ENCODE measurements around the gene SGPP2.

Gene SGPP2

GRCh38 chr2:222535477-222535876 lies 111.1 kb downstream of the SGPP2 start (continued):
- no peak for TF ChIP-seq ZNF138 (tag by site-specific recombination; IDR thresholded peaks at IDR 0.05; ENCODE audit: borderline replicate concordance)

- Histone ChIP-seq H3K4me3 (ENCODE audit: low read depth, low read length) (no peak overlapping the region), H3K36me3 (ENCODE audit: control insufficient read depth in 2 of 2, insufficient read depth in 1 of 2, low read length in 2 of 2) (no peaks in the 10 kb centered on the region), H3K27ac (ENCODE audit: extremely low read depth, low read depth, low read length) (no peak overlapping the region), H3K4me1 (ENCODE audit: control insufficient read depth, insufficient read depth, low read length) (no peaks in the 10 kb centered on the region), H3K9me3 (ENCODE audit: control insufficient read depth, insufficient read depth, low read depth, low read length) (no peaks in the 10 kb centered on the region)
- TF ChIP-seq ZNF677 (tag by site-specific recombination; IDR thresholded peaks at IDR 0.05) (no peak), ZNF48 (tag by site-specific recombination; IDR thresholded peaks at IDR 0.05) (no peak), ZFHX2 (tag by site-specific recombination; conservative IDR thresholded peaks at IDR 0.05) (no peak), YY2 (tag by site-specific recombination; IDR thresholded peaks at IDR 0.05) (no peak), ZNF223 (tag by site-specific recombination; IDR thresholded peaks at IDR 0.05) (no peak)
- ChIA-PET POLR2A (no interaction called here), CTCF (interaction anchor here (0.7 kb wide), 1 partner anchor 529 kb away, joined by 3 read pairs; no protein-coding TSS in a partner anchor)
Observed at GRCh38 chr2:222538535-222538934, 114.2 kb downstream of the SGPP2 start.

GRCh38 chr2:222544661-222545060 lies 120.3 kb downstream of the SGPP2 start:
- TF ChIP-seq ZNF248 (tag by site-specific recombination; IDR thresholded peaks at IDR 0.05) (no peak), INSM2 (tag by site-specific recombination; IDR thresholded peaks at IDR 0.05) (no peak), ZNF433 (tag by site-specific recombination; IDR thresholded peaks at IDR 0.05; ENCODE audit: low read depth) (no peak), SP7 (tag by site-specific recombination; IDR thresholded peaks at IDR 0.05) (no peak), HOXC10 (CRISPR knock-in tag; IDR thresholded peaks at IDR 0.05) (no peak), SCRT2 (tag by site-specific recombination; IDR thresholded peaks at IDR 0.05) (no peak), ZNF645 (tag by site-specific recombination; IDR thresholded peaks at IDR 0.05) (no peak), ZNF155 (tag by site-specific recombination; IDR thresholded peaks at IDR 0.05) (no peak), ZNF423 (tag by site-specific recombination; IDR thresholded peaks at IDR 0.05) (no peak), CTCF (tag by site-specific recombination; IDR thresholded peaks at IDR 0.05) (no peak)
- H3K27ac ChIP-seq (ENCODE audit: extremely low read depth, low read depth, low read length): no peak overlapping the region
- ChIA-PET CTCF (interaction anchor here (1.3 to 1.4 kb wide), 2 partner anchors 16 to 17 kb away, joined by 4 read pairs; no protein-coding TSS in a partner anchor), POLR2A (interaction anchor here (0.7 kb wide), 1 partner anchor 246 kb away, joined by 3 read pairs; the partner anchor contains the start of gene PAX3)
- no peak overlapping the region for H3K4me3 ChIP-seq (ENCODE audit: low read depth, low read length)
- H3K36me3 ChIP-seq (ENCODE audit: control insufficient read depth in 2 of 2, insufficient read depth in 1 of 2, low read length in 2 of 2): no peaks in the 10 kb centered on the region; a peak in 1 of 3 replicates
- H3K9me3 ChIP-seq (ENCODE audit: control insufficient read depth, insufficient read depth, low read depth, low read length): no peaks in the 10 kb centered on the region
- peaks cover 9% of the 10 kb centered on the region; the same call in 1 of the 2 replicates for H3K4me1 ChIP-seq (ENCODE audit: control insufficient read depth, insufficient read depth, low read length)
